GM21737 (cell line): Measurements from ENCODE around the gene TMEM86B.

Source experiments
- ATAC-seq: cut with Tn5 transposase; IDR thresholded peaks from one replicate; pipeline ENCODE4 v1.9.1; 2021; ENCODE audit warnings: mild to moderate bottlenecking, moderate library complexity; ENCODE audit not compliant: unreplicated experiment

The TMEM86B gene

GRCh38 chr19:55179606-55180484 lies 48.7 kb downstream of the TMEM86B start, which contains the start of gene SYT5:
TSS of gene SYT5 (minus strand) at chr19:55180289. CDS start at chr19:55179041, 1,248 bp downstream.
- ATAC-seq = no peak

DNA sequence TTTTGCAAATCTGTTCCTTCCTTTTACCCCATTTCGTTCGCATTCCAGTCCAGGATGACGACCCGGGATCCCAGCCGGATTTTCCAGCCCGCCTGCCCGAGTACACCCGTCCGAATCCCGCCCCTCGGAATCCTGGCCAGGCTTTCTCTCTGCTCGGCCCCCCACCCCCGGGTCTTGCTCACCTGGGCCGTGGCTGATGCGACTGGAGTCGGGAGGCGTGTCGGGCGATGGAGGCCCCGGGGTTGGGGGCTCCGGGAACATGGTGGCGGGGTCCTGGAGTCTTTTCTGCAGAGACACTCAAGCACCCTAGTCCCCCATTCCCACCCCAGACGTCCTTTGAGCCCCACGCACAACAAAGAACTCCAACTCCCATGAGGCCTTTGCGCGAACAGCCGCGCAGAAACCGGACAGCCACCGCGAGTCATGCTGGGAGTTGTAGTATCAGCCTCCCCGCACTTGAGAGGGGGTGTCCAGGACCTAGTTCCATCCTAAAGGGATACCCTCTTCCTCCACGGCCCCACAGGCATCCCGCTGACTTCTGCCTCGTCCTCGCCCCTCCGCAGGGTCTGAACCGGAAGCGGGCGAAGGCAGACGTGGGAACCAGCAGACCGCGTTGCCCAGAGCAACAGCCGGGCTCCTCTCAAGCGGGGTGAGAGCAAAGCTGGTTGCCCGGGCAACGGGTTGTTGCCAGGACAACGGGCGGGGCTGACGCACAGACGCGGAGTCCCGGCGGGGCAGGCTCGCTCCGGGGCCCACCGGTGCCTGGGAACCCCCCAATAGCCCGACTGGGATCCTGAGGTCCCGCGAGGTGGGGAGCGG lies 49.6 kb downstream of the TMEM86B start:
- peak; percentile 68 for ATAC-seq
